RWPE1 (cell line): ENCODE results near the gene CAMKK2.

Source experiments
- CTCF ChIA-PET: fragments of 350-600 bp; sonication (Branson Sonifier 250); formaldehyde crosslinking; extraction: SDS; loops from one replicate; lab custom pipeline; 2021; lab: Yijun Ruan, JAX
- POLR2A ChIA-PET: fragments of 400-600 bp; formaldehyde crosslinking; extraction: SDS; loops from one replicate; lab custom pipeline; 2020; ENCODE audit warnings: antibody characterized with exemption; ENCODE audit not compliant: low non-redundant PET; lab: Yijun Ruan, JAX
- DNase-seq: peaks from one replicate; pipeline ENCODE4 v3.0.0; 2012; ENCODE audit warnings: low spot score
- H3K27ac ChIP-seq: fragments of 450-650 bp; 2 replicates; pipeline ENCODE4 v1.5.1; 2017
- TF ChIP-seq, protein P1 (sequence below): fragments of 450-650 bp; conservative IDR thresholded peaks from 2 replicates; pipeline ENCODE4 v1.5.1; 2017; ENCODE audit warnings: low read depth, mild to moderate bottlenecking

Gene CAMKK2

DNA sequence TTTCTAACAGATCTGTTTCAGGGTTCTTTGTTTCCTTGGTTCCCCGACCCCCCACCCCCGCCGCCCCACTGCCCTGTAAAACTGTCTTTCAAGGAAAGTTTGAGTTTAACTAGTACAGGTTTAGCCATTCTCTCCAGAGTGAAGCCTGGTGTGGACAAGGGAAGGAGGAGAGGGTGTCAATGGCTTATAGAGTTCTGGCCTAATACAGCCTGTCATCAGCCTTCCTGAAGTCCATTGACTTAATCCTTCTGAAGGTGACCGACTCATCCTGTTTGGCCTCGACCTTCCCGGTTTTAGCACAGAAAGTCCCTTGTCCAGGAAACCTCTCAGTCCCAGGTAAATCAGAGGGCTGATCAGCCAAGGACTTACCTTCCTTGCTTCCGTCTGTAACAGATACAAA is 97.6 kb downstream of the CAMKK2 start:
- no peak overlapping the region for H3K27ac ChIP-seq
- no peak for DNase-seq
- TF ChIP-seq, protein P1, sequence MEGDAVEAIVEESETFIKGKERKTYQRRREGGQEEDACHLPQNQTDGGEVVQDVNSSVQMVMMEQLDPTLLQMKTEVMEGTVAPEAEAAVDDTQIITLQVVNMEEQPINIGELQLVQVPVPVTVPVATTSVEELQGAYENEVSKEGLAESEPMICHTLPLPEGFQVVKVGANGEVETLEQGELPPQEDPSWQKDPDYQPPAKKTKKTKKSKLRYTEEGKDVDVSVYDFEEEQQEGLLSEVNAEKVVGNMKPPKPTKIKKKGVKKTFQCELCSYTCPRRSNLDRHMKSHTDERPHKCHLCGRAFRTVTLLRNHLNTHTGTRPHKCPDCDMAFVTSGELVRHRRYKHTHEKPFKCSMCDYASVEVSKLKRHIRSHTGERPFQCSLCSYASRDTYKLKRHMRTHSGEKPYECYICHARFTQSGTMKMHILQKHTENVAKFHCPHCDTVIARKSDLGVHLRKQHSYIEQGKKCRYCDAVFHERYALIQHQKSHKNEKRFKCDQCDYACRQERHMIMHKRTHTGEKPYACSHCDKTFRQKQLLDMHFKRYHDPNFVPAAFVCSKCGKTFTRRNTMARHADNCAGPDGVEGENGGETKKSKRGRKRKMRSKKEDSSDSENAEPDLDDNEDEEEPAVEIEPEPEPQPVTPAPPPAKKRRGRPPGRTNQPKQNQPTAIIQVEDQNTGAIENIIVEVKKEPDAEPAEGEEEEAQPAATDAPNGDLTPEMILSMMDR, result no peak
- CTCF ChIA-PET, result interaction anchor here (0.5 to 0.6 kb wide), 2 partner anchors 16 to 129 kb away, joined by 4 read pairs; no protein-coding TSS in a partner anchor
- POLR2A ChIA-PET, result no interaction called here

- CTCF ChIA-PET, result no interaction called here
- DNase-seq, result no peak
- H3K27ac ChIP-seq, result no peak overlapping the region
- POLR2A ChIA-PET, result no interaction called here
- TF ChIP-seq, protein P1, result no peak
Measured at GRCh38 chr12:121196902-121197301, 99.6 kb downstream of the CAMKK2 start.

DNA sequence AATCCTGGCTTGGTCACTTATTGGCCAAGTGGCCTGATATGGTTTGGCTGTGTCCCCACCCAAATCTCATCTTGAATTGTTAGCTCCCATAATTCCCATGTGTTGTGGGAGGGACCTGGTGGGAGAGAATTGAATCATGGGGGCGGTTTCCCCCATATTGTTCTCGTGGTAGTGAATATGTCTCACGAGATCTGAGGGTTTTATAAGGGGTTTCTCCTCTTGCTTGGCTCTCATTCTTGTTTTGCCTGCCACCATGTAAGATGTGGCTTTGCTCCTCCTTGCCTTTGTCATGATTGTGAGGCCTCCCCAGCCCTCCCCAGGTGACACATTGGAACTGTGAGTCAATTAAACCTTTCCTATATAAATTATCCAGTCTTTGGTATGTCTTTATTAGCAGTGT is 105.4 kb downstream of the CAMKK2 start:
- H3K27ac ChIP-seq, result no peak overlapping the region
- TF ChIP-seq, protein P1, result no peak
- ChIA-PET POLR2A (no interaction called here), CTCF (interaction anchor here (0.7 to 0.8 kb wide), 2 partner anchors 74 to 81 kb away, joined by 3 to 5 read pairs; no protein-coding TSS in a partner anchor)
- no peak for DNase-seq

DNA sequence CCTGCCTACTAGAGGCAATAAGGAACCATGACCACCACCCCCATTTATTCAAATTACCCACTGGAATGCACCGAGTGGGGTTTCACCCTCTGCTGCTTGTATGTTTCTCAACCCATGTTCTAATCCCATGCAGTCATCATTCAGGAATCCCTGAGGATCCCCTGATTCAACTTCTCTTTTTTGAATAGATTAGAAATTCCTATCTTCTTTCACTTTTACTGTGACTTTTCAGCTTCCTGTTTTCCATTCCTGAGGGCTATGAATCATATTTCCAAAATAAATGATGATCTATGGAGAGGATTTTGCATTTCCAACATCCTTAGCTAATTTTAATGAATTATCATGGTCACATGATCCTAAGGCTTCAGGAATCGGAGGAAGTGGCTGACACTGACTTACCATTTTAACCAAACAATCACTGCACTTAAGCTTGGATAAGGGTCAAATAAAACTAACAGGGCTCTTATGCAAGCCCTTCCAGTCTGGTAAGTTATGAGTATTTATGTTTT is 105.9 kb downstream of the CAMKK2 start:
- ChIA-PET CTCF (interaction anchor here (0.8 kb wide), 1 partner anchor 73 kb away, joined by 5 read pairs; no protein-coding TSS in a partner anchor), POLR2A (no interaction called here)
- peak overlapping the region; percentile 31; the same call in 1 of the 2 replicates for H3K27ac ChIP-seq
- DNase-seq, result peak; percentile 84
- TF ChIP-seq, protein P1, result no peak

DNA sequence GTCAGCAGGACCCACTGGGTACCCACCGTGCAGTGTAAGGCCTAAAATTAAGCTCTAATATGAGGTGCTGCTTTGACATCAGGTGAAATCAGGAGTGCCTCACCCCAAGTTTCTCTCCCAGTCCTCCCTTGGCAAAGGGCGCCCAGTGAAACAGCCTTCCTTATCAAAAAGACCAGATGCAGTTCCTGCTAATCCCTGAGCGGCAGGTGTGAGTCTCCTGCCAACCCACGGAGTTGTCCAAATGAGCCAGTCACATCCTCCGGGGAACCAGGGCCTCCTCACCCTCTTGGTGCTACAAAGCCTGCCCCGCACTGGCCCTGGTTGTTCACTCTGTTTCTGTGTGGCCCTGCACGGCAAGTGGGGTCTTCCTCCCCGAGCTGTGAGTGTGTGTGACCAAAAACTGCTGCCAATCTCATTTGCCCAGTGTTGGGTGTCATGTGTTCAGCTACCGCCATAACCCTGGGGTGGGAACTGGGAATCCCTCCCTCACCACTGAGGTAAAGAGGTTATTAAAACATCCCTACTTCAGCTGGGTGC is 106.8 kb downstream of the CAMKK2 start:
- peak overlapping the region; percentile 31; the same call in 1 of the 2 replicates for H3K27ac ChIP-seq
- ChIA-PET POLR2A (interaction anchor here (0.6 kb wide), 1 partner anchor 21 kb away, joined by 3 read pairs; no protein-coding TSS in a partner anchor), CTCF (interaction anchor here (0.6 kb wide), 1 partner anchor 778 kb away, joined by 5 read pairs; no protein-coding TSS in a partner anchor)
- TF ChIP-seq, protein P1, result no peak
- no peak for DNase-seq

GRCh38 chr12:121189131-121189530 is 107.4 kb downstream of the CAMKK2 start:
- ChIA-PET POLR2A (interaction anchor here (0.6 kb wide), 1 partner anchor 20 kb away, joined by 3 read pairs; no protein-coding TSS in a partner anchor), CTCF (no interaction called here)
- no peak overlapping the region for H3K27ac ChIP-seq
- no peak for DNase-seq
- TF ChIP-seq, protein P1, result no peak
